ENCODE measurements around the gene ZC3H15.

GRCh38 chr2:186445506-186445905, 40.6 kb upstream of the ZC3H15 start:
- TF ChIP-seq, protein P1, sequence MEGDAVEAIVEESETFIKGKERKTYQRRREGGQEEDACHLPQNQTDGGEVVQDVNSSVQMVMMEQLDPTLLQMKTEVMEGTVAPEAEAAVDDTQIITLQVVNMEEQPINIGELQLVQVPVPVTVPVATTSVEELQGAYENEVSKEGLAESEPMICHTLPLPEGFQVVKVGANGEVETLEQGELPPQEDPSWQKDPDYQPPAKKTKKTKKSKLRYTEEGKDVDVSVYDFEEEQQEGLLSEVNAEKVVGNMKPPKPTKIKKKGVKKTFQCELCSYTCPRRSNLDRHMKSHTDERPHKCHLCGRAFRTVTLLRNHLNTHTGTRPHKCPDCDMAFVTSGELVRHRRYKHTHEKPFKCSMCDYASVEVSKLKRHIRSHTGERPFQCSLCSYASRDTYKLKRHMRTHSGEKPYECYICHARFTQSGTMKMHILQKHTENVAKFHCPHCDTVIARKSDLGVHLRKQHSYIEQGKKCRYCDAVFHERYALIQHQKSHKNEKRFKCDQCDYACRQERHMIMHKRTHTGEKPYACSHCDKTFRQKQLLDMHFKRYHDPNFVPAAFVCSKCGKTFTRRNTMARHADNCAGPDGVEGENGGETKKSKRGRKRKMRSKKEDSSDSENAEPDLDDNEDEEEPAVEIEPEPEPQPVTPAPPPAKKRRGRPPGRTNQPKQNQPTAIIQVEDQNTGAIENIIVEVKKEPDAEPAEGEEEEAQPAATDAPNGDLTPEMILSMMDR (IDR thresholded peaks at IDR 0.05) = no peak
- no peak for TF ChIP-seq POLR2A (IDR thresholded peaks at IDR 0.05)

Data from heart left ventricle (tissue), 13 donors.